Pons (tissue), 1 donor: ENCODE measurements around the gene SLC2A4.

Source experiments
- DNase-seq: peaks from one replicate; pipeline ENCODE4 v3.0.0-alpha.2; 2016; ENCODE audit warnings: low spot score

The SLC2A4 gene

GRCh38 chr17:7248796-7249195 is 32.7 kb upstream of the SLC2A4 start:
- no peak for DNase-seq

- DNase-seq, result no peak
These were observed 32.3 kb upstream of the SLC2A4 start for GRCh38 chr17:7249214-7249613.

GRCh38 chr17:7249830-7250229 is 31.7 kb upstream of the SLC2A4 start:
- no peak for DNase-seq

GRCh38 chr17:7250695-7251627 is 30.6 kb upstream of the SLC2A4 start:
- no peak for DNase-seq

- peak; percentile 100 for DNase-seq
These were observed 29.8 kb upstream of the SLC2A4 start, which contains the start of gene CTDNEP1 for GRCh38 chr17:7251661-7252175. Gene CTDNEP1 (minus strand): TSS chr17:7251734. CDS start chr17:7251296, 438 bp downstream.

- peak; percentile 92 for DNase-seq
These were observed 29.1 kb upstream of the SLC2A4 start, which contains the start of gene ELP5 for GRCh38 chr17:7252176-7253043. Gene ELP5 (plus strand): TSS chr17:7252215. CDS start chr17:7252551, 336 bp downstream.

GRCh38 chr17:7253082-7253481 is 28.4 kb upstream of the SLC2A4 start:
- DNase-seq, result no peak

- DNase-seq, result no peak
These were observed 27.0 kb upstream of the SLC2A4 start for GRCh38 chr17:7254511-7254910.

- DNase-seq, result no peak
These were observed 24.6 kb upstream of the SLC2A4 start for GRCh38 chr17:7256766-7257456.

- no peak for DNase-seq
These were observed 22.6 kb upstream of the SLC2A4 start for GRCh38 chr17:7258731-7259554.

- no peak for DNase-seq
These were observed 22.0 kb upstream of the SLC2A4 start for GRCh38 chr17:7259555-7259889.

- DNase-seq, result no peak
These were observed 21.4 kb upstream of the SLC2A4 start for GRCh38 chr17:7260151-7260550.

- DNase-seq, result no peak
These were observed 20.7 kb upstream of the SLC2A4 start for GRCh38 chr17:7260651-7261378.

- no peak for DNase-seq
These were observed 19.9 kb upstream of the SLC2A4 start for GRCh38 chr17:7261379-7262191.

GRCh38 chr17:7262192-7262934 is 19.2 kb upstream of the SLC2A4 start, which contains the start of gene CLDN7:
Gene CLDN7 (minus strand): TSS chr17:7262478. CDS start chr17:7262043, 435 bp downstream.
- no peak for DNase-seq

GRCh38 chr17:7262935-7263800 is 18.4 kb upstream of the SLC2A4 start:
- no peak for DNase-seq

GRCh38 chr17:7263801-7264078 is 17.8 kb upstream of the SLC2A4 start:
- DNase-seq, result no peak

GRCh38 chr17:7266784-7267183 is 14.7 kb upstream of the SLC2A4 start:
- no peak for DNase-seq
